Loucy (cell line): ENCODE measurements around the gene HOXB7.

Source experiments
- H2AFZ ChIP-seq: fragments of 200-600 bp; sonication (generic); 2 replicates; pipeline ENCODE4 v1.6.0; 2016; ENCODE audit warnings: antibody characterized with exemption, mild to moderate bottlenecking, low read length, moderate library complexity
- H3F3A ChIP-seq: fragments of 200-600 bp; 2 replicates; pipeline ENCODE4 v1.6.0; 2016; ENCODE audit warnings: antibody characterized with exemption, low read depth, mild to moderate bottlenecking
- H3K27me3 ChIP-seq: fragments of 200-600 bp; sonication (generic); 2 replicates; pipeline ENCODE4 v1.6.1; 2014; ENCODE audit warnings: low read length, mild to moderate bottlenecking; ENCODE audit not compliant: insufficient read depth, poor library complexity, severe bottlenecking
- H3K36me3 ChIP-seq: fragments of 200-600 bp; sonication (generic); 2 replicates; pipeline ENCODE4 v1.6.1; 2016; ENCODE audit warnings: low read length; ENCODE audit not compliant: insufficient read depth
- H3K4me1 ChIP-seq: fragments of 200-600 bp; sonication (generic); 2 replicates; pipeline ENCODE4 v1.5.1; 2014; ENCODE audit warnings: low read length, mild to moderate bottlenecking; ENCODE audit not compliant: insufficient read depth, poor library complexity, severe bottlenecking
- H3K4me2 ChIP-seq: fragments of 200-600 bp; sonication (generic); 2 replicates; pipeline ENCODE4 v1.6.0; 2014; ENCODE audit warnings: antibody characterized with exemption, low read length, low read depth, mild to moderate bottlenecking; ENCODE audit not compliant: poor library complexity, severe bottlenecking
- H3K4me3 ChIP-seq: fragments of 200-600 bp; sonication (generic); 2 replicates; pipeline ENCODE4 v1.5.1; 2014; ENCODE audit warnings: low read length, mild to moderate bottlenecking, mixed read lengths; ENCODE audit not compliant: poor library complexity, severe bottlenecking
- H3K79me2 ChIP-seq: fragments of 200-600 bp; sonication (generic); 2 replicates; pipeline ENCODE4 v1.6.1; 2014; ENCODE audit warnings: low read length; ENCODE audit not compliant: insufficient read depth
- H3K9ac ChIP-seq: fragments of 200-600 bp; sonication (generic); 2 replicates; pipeline ENCODE4 v1.6.0; 2014; ENCODE audit warnings: mild to moderate bottlenecking, low read depth, low read length, moderate library complexity; ENCODE audit not compliant: poor library complexity, severe bottlenecking
- H3K9me2 ChIP-seq: fragments of 200-600 bp; sonication (generic); replicated peaks from 2 replicates; pipeline ENCODE4 v1.6.1; 2016; ENCODE audit warnings: low read depth, low read length, mixed read lengths
- H3K9me3 ChIP-seq: fragments of 200-600 bp; sonication (generic); 2 replicates; pipeline ENCODE4 v1.6.1; 2014; ENCODE audit warnings: mild to moderate bottlenecking, antibody characterized with exemption, low read length, low read depth; ENCODE audit not compliant: insufficient read depth
- H4K20me1 ChIP-seq: fragments of 200-600 bp; sonication (generic); 2 replicates; pipeline ENCODE4 v1.6.0; 2014; ENCODE audit warnings: antibody characterized with exemption, low read length, mild to moderate bottlenecking; ENCODE audit not compliant: insufficient read depth, poor library complexity, severe bottlenecking
- CTCF ChIP-seq: fragments of 200-600 bp; sonication (generic); conservative IDR thresholded peaks from 2 replicates; pipeline ENCODE4 v1.5.1; 2014; ENCODE audit warnings: mild to moderate bottlenecking, antibody characterized with exemption, low read length
- EZH2phosphoT487 ChIP-seq: fragments of 200-600 bp; IDR thresholded peaks from 2 replicates; pipeline ENCODE4 v1.6.1; 2018; ENCODE audit warnings: antibody characterized with exemption, mild to moderate bottlenecking, moderate library complexity, borderline replicate concordance

Gene HOXB7

DNA sequence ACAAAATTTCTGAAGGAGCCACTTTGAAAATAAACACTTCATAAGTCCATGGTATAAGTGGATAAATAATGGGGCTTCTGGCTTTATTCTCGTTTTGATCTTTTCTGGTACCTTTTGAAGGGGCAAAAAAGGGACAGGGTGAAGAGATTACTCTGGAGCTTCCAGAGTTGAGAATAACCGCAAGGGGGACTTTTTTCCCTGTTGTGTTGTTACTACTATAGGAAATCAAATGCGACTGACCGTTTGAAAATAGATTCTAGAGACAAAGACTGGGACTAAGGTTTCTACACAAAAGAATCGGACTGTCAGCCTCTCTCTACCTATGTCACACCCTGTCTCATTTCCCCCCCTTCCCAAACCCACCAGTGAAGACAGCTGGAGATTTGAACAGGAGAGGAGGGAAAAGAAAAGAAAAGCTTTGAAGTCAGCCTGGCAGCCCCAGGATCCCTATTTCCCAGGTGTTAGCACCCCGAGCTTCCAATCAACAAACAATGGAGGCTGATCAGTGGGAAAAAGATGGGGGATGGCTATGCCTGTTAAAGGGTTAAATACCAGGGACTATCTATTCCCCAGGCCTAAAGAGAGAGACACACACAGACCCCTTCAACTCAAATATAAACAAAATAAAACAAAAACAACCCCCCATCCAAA lies 41.0 kb downstream of the HOXB7 start:
- no peaks in the 10 kb centered on the region for H3K27me3 ChIP-seq
- H3F3A ChIP-seq: peaks cover 3% of the 10 kb centered on the region; the same call in 1 of the 2 replicates
- peaks cover 98% of the 10 kb centered on the region for H3K4me1 ChIP-seq
- peak overlapping the region; percentile 89 for H3K4me3 ChIP-seq
- peak overlapping the region; percentile 98 for H3K4me2 ChIP-seq
- H3K36me3 ChIP-seq: peaks cover 87% of the 10 kb centered on the region
- H2AFZ ChIP-seq: no peak overlapping the region
- no peaks in the 10 kb centered on the region for H3K9me3 ChIP-seq
- peak overlapping the region; percentile 95 for H3K9ac ChIP-seq
- H4K20me1 ChIP-seq: peaks cover 81% of the 10 kb centered on the region
- TF ChIP-seq EZH2phosphoT487: no peak
- TF ChIP-seq CTCF: 0 out of 2 replicates have a peak, but pooled peaks have one; percentile 11
- H3K79me2 ChIP-seq: peaks cover 100% of the 10 kb centered on the region
- no peaks in the 10 kb centered on the region for H3K9me2 ChIP-seq

DNA sequence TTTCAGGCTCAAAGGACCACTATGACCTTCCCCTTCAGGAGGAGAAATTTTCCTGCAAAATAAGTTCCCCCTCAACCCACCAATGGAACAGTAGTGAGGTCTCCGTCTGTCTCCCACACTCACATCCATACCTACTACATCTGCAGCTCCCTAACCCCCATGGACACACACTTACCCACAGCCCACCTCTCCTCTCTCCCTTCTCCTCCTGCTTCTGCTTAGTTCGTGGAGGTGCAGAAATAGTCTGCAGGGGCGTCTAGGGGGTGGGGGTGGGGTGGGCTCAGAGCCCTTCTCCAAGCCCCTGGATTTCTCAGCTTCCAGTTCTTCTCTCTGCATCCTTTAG lies 41.6 kb downstream of the HOXB7 start:
- H3F3A ChIP-seq: peaks cover 3% of the 10 kb centered on the region; the same call in 1 of the 2 replicates
- H3K27me3 ChIP-seq: no peaks in the 10 kb centered on the region
- peaks cover 93% of the 10 kb centered on the region for H3K4me1 ChIP-seq
- H3K9me3 ChIP-seq: no peaks in the 10 kb centered on the region
- peak overlapping the region; percentile 95 for H3K9ac ChIP-seq
- H4K20me1 ChIP-seq: peaks cover 79% of the 10 kb centered on the region
- no peak for TF ChIP-seq CTCF
- no peak for TF ChIP-seq EZH2phosphoT487
- H3K79me2 ChIP-seq: peaks cover 100% of the 10 kb centered on the region
- peaks cover 86% of the 10 kb centered on the region for H3K36me3 ChIP-seq
- H2AFZ ChIP-seq: no peak overlapping the region
- no peaks in the 10 kb centered on the region for H3K9me2 ChIP-seq
- peak overlapping the region; percentile 98 for H3K4me2 ChIP-seq
- peak overlapping the region; percentile 89 for H3K4me3 ChIP-seq

- peaks cover 86% of the 10 kb centered on the region for H3K36me3 ChIP-seq
- peak overlapping the region; percentile 98 for H3K4me2 ChIP-seq
- H3K27me3 ChIP-seq: no peaks in the 10 kb centered on the region
- H3K4me3 ChIP-seq: peak overlapping the region; percentile 89
- H3F3A ChIP-seq: peaks cover under 1% of the 10 kb centered on the region; the same call in 1 of the 2 replicates
- H2AFZ ChIP-seq: no peak overlapping the region
- H3K9me3 ChIP-seq: no peaks in the 10 kb centered on the region
- TF ChIP-seq CTCF: no peak
- peaks cover 100% of the 10 kb centered on the region for H3K79me2 ChIP-seq
- H3K9ac ChIP-seq: peak overlapping the region; percentile 95
- H3K9me2 ChIP-seq: no peaks in the 10 kb centered on the region
- peaks cover 77% of the 10 kb centered on the region for H4K20me1 ChIP-seq
- H3K4me1 ChIP-seq: peaks cover 89% of the 10 kb centered on the region
Observed at GRCh38 chr17:48568499-48569239, 42.1 kb downstream of the HOXB7 start.
